Nucleus accumbens (tissue), 56 donors: Measurements from ENCODE around the gene LIF.
"Not testable (repeated sequence)": the region's sequence is repeated elsewhere in the genome, so short reads cannot be mapped to it uniquely, and the experiment has no call there.

Experiments
- DNase-seq, 56 donors: peaks; one replicate each; lab custom pipeline; 2025; lab: John Stamatoyannopoulos, UW

The LIF gene

GRCh38 chr22:30247974-30248373 is 1.4 kb upstream of the LIF start:
- DNase-seq: no peak

GRCh38 chr22:30247561-30247960 is 1.0 kb upstream of the LIF start:
- no peak for DNase-seq

GRCh38 chr22:30246814-30247376 is 336 bp upstream of the LIF start:
- DNase-seq: no peak

DNA sequence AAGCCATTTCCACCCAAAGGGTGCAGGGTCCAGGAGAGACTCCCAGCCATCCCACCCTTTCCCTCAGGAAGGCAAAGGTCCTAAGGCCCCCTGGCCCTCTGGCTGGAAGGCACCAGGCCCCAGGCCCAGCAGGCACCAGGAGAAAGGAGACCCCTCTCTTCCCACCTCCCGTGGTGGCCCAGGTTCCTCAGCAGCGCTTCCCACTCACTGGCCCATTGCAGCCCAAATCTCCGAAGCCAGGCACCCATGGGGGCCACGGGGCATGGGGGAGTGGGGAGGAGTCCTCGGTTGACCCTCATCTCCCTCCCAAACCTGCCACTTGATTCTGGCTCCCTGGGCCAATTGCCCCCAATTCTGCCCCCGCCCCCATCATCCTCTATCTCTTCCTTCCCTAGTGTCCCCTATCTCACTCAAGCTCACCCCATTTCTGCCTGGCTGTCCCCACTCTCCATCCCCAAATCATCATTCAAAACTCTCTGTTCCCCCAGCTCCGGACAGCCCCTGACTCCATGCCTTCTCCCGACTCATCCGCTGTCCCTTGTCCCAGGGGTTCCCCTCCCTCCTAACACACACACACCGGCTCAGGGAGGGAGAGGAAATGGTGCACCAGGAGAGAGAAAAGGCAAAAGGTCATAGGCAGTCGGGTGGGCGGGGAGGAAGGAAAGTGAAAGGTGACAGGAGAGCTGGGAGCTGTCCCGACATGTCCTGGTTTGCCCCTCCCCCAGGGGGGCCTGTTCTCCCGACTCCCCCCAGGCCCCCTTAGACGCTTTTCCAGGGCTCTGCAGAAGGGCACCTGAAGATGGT is 1.2 kb downstream of the LIF start:
- DNase-seq: no peak

DNA sequence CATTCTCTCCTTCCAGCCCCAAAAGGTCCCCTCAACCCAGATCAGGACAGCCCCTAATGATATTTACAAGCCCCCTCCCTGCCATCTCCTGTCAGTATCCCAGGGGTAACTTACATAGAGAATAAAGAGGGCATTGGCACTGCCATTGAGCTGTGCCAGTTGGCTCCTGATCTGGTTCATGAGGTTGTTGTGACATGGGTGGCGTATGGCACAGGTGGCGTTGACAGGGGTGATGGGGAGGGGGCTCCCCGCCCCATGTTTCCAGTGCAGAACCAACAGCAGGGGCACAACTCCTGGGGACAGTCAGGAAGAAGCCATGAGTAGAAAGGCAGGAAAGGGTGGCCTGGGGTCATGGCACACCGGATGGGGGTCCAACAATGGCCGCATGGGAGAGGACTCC is 1.9 kb downstream of the LIF start:
- no peak for DNase-seq

DNA sequence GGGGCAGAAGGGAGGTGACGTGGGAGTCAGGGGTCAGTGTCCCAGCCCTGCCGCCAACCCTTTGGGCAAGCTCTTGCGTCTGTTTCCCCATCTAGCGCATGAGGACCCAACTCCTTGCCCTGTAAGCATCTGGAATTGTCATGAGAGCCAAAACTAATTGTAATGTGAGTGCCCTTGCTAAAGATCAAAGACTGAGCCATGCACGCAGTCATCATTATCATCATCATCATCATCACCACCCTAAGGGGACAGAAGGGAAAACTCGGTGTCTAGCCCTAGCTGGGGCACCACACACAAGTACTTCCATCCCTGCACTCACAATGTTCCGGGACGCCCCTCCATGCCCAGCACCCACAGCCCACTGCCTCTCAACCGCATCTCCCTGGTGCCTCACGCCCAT is 2.5 kb downstream of the LIF start:
- DNase-seq: no peak

DNA sequence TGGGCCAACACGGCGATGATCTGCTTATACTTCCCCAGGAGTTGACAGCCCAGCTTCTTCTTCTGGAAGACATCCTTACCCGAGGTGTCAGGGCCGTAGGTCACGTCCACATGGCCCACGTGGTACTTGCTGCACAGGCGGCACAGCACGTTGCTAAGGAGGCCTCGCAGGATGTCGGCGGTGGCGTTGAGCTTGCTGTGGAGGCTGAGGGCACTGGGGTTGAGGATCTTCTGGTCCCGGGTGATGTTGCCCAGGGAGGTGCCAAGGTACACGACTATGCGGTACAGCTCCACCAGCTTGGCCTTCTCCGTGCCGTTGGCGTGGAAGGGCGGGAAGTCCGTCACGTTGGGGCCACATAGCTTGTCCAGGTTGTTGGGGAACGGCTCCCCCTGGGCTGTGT is 2.9 kb downstream of the LIF start:
- DNase-seq: no peak

DNA sequence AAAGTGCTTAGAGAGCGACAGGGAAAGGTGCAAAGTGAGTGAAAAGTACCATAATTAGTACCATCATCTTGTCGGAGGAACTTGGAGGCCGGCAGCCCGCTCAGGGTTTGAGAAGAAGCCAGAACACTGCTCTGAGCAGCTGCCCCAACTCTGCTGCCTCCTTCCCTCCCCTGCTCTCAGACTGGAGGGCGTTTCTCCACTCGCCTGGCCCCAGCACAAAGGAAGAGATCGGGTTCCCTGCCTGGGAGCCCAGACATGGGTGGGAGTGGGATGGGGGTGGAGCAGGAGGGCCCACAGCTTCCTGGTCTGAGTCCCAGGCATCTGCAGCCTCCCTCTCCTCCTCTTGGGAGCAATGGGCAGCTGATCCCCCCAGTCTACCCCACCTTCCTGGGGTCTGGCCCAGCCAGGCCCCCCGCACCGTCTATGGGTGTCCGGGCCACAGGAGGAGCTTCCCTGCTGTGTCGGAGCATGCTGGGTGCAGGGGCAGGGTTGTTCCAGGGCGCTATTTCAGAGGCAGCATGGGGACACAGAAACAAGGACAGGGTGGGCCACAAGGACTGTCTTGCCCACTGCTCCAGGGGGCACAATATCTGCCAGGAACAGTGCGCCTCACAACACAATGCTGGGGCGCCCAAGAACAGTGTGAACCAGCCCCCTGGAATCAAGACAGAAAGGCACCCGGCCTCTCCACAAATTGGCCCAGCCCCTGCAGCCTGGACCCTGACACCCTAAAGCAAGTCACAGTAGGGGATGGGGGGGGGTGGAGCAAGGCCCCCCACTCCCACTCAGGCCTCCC is 4.8 kb downstream of the LIF start:
- no peak for DNase-seq

DNA sequence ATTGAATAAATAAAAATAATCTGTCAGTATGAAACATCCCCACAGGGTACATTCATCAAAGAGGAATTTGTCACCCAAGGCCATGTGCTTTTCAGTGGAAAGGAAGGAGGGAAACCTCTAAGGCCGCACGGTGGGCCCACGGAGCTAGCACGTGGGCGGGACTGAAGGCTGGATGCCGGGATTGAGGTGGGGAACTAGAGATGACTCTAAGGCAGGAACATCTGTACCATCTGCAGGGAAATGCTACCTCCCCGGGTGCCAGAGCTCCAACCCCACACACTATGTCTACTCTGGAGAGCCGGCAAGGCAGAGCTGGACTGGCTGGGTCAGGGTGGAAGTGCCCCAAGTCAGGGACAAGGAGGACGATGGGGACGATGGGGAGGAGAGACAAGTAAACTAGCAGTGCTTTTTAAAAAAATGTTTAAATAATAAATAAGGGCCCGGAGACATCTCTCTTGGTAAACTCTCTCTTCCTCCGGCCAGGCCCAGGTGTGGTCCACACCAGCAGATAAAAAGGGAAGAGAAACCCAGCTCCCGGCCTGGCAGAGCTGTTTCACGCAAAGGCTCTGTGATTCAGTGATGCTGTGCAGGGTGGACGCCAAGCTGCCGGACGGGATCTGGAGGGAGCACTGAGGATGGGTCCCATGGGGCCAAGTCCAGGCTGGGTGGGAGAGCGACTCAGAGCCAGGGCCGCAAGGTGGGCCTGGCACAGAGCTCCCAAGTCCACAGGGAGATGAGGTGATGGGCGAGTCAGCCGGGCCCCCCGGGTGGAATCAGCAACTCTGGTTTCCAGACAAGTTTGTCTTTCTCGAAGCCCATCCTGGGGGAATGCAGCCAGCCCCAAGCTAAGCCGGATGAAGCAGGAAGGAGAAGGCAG is 5.8 kb downstream of the LIF start:
- DNase-seq: no peak

GRCh38 chr22:30239488-30240405 is 6.8 kb downstream of the LIF start:
- no peak for DNase-seq

DNA sequence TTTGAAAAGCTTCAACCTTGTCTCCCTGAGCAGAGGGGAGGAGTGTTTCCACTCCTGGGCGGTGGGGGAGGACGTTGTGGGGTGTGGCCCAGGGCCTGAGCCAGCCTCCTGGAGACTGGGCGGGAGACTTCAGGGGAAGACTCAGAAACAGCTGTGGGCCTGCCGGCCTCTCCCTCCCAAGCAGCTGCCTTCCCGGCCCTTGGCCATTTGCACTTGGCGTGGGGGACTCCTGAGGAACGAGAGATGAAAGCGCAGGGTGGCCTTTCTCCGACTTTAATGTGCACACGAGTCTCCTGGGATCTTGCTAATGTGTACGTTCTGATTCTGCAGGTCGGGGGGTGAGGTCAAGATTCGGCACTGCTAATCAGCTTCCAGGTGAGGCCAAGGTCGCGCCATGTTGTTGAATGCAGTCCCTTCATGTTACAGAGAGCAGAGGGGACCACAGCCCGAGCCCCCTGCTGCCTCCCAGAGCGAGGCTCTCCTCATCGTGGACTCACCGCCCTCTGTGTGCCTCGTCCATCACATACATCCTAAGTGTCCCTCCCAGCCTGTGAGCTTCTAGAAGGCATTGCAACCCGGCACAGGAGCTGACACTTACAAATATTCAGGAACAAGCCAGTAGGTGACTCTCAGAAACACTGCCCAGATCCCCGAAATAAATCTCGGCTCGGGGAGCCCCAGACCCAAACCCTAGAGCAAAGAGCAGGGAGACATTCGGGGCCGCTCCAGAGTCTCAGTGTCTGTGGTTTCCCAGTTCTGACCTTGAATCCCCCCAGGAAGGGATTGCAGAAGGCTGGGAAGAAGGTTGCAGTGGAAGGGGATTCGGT is 7.7 kb downstream of the LIF start:
- DNase-seq: no peak

DNA sequence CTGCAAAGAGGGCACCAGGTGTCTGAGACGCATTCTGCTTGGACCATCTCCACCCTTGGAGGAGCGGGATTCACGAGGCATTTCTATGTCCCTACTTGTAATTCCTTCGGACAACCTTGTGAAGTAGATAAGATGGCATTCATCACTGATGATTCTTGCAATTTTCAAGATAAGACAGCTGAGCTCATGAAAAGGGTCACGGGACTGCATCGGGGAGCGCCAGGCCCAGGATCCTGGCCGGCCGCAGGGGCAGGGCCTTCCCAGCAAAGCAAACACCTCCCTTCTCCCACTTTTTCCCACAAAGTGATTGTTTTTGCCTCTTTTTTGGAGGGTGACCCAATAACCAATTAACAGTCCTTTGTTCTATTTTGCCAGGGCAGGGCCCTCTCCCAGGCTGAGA is 8.4 kb downstream of the LIF start:
- no peak for DNase-seq

DNA sequence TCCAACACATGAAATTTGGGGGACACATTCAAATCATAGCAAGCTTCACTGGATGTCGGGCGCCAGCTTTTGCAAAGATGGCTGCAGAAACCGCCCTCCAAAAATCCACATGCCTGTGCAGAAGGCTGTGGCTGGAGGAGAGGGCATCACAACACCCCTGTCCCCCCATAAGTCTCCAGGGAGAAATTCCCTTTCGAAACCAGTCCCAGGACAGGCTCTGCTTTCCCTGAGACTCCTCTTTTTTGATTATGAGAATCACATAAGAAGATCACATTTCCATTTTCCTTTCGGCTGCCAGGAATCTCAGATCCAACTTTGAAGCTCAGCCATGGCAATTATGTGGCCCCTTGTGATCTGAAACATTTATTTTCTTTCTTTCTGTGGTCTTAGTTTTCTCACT is 9.7 kb downstream of the LIF start:
- DNase-seq: no peak

DNA sequence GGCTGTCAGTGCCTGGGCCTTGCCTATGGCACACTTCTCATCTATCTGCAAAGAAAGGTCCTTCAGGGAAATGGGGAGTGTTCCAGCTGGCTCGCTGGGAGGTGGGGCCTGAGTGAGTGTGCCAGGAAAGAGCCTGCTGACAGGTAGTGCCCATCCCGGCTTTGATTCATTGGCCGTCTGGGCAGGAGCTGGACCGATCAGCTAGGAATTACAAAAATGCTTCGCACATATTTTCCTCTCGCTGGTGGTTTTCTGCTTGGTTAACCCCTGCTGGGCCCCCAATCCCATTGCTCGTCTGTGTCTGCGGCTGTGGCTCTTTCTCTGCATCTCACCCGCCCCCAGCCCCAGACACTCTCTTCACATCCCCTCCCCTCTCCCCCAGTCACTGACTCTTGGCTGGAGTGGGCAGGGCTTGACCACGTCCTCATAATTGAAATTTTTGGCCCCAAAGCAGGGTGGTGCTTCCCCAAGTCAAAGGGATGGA is 10.8 kb downstream of the LIF start:
- DNase-seq: no peak

DNA sequence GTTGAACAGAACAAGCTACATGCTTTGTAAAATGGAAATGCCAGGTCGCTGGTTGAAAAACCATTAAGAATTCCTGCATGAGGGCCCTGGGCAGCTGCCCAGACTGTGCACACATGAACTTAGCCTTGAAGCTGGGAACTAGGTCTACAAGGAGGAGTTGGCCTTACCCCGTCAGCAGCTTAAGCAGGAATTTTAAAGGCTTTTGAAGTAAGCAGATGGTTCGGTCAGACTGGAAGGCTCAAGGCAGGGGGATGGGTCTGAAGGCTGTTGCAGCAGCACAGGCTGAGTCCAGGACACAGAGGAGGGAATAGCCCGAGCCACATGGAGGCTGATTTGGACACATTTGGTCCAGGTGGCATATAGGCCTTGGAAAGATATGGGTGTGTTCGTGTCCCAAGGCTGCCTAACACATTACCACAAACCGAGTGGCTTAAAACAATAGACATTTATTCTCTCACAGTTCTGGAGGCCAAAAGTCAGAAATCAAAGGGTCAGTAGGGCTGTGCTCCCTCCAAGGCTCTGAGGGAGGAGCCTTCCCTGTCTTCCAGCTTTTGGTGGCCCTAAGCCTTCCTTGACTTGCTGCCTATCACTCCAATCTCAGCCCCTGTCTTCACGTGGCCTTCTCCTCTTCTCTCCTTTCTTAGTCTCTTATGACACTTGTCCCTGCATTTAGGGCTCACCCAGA is 11.6 kb downstream of the LIF start:
- peak in 1 of 56 donors; percentile 9 for DNase-seq

GRCh38 chr22:30234325-30234724 is 12.2 kb downstream of the LIF start:
- DNase-seq: not testable (repeated sequence)

DNA sequence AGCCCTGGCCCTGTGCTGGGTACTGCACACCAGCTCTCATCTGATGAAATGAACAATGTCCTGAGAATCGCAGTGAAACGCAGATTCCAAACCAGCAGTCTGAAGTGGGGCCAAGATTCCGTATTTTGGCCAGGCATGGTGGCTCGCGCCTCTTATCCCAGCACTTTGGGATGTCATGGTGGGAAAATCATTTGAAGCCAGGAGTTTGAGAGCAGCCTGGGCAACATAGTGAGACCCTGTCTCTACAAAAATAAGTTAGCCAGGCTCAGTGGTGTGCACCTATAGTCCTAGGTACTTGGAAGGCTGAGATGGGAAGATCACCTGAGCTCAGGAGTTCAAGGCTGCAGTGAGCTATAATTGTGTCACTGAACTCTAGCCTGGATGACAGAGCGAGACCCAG is 13.0 kb downstream of the LIF start:
- no peak for DNase-seq

- no peak for DNase-seq
Measured at GRCh38 chr22:30232716-30233218, 13.8 kb downstream of the LIF start.
